ENCODE data around the gene SEPTIN5.
"Not testable (repeated sequence)": the region's sequence is repeated elsewhere in the genome, so short reads cannot be mapped to it uniquely, and the experiment has no call there.

Gene SEPTIN5

GRCh38 chr22:19696504-19697276, 17.6 kb upstream of the SEPTIN5 start:
- H3F3A ChIP-seq (ENCODE audit: low read depth) = no peaks in the 10 kb centered on the region
- TF ChIP-seq EZH2phosphoT487 (IDR thresholded peaks at IDR 0.05; ENCODE audit: borderline replicate concordance) (no peak), CTCF (conservative IDR thresholded peaks at IDR 0.05; ENCODE audit: low read length) (no peak)
- H3K9me3 ChIP-seq (ENCODE audit: insufficient read depth, low read depth, low read length) = no peaks in the 10 kb centered on the region
- no peaks in the 10 kb centered on the region for H3K9me2 ChIP-seq (replicated peaks; ENCODE audit: low read depth, low read length)
- no peaks in the 10 kb centered on the region for H4K20me1 ChIP-seq (ENCODE audit: insufficient read depth, low read length, poor library complexity, severe bottlenecking)
- H2AFZ ChIP-seq (ENCODE audit: low read length) = no peak overlapping the region
- H3K27me3 ChIP-seq (ENCODE audit: insufficient read depth, low read length, poor library complexity, severe bottlenecking) = no peaks in the 10 kb centered on the region
- H3K9ac ChIP-seq (ENCODE audit: low read depth, low read length, poor library complexity, severe bottlenecking) = no peak overlapping the region
- no peak overlapping the region for H3K4me2 ChIP-seq (ENCODE audit: low read depth, low read length, poor library complexity, severe bottlenecking)
- no peaks in the 10 kb centered on the region for H3K36me3 ChIP-seq (ENCODE audit: insufficient read depth, low read length)
- no peaks in the 10 kb centered on the region for H3K4me1 ChIP-seq (ENCODE audit: insufficient read depth, low read length, poor library complexity, severe bottlenecking)
- no peaks in the 10 kb centered on the region for H3K79me2 ChIP-seq (ENCODE audit: insufficient read depth, low read length)
- no peak overlapping the region for H3K4me3 ChIP-seq (ENCODE audit: low read length, poor library complexity, severe bottlenecking)

GRCh38 chr22:19697871-19698270, 16.4 kb upstream of the SEPTIN5 start:
- not testable (repeated sequence) for H3K79me2 ChIP-seq (ENCODE audit: insufficient read depth, low read length); H4K20me1 ChIP-seq (ENCODE audit: insufficient read depth, low read length, poor library complexity, severe bottlenecking)

GRCh38 chr22:19700790-19701419, 13.4 kb upstream of the SEPTIN5 start:
- Histone ChIP-seq H3K27me3 (ENCODE audit: insufficient read depth, low read length, poor library complexity, severe bottlenecking) (no peaks in the 10 kb centered on the region), H3K4me3 (ENCODE audit: low read length, poor library complexity, severe bottlenecking) (no peak overlapping the region), H3K4me1 (ENCODE audit: insufficient read depth, low read length, poor library complexity, severe bottlenecking) (no peaks in the 10 kb centered on the region), H3F3A (ENCODE audit: low read depth) (no peaks in the 10 kb centered on the region), H3K79me2 (ENCODE audit: insufficient read depth, low read length) (no peaks in the 10 kb centered on the region), H3K36me3 (ENCODE audit: insufficient read depth, low read length) (no peaks in the 10 kb centered on the region), H3K9ac (ENCODE audit: low read depth, low read length, poor library complexity, severe bottlenecking) (no peak overlapping the region), H2AFZ (ENCODE audit: low read length) (no peak overlapping the region), H4K20me1 (ENCODE audit: insufficient read depth, low read length, poor library complexity, severe bottlenecking) (no peaks in the 10 kb centered on the region), H3K9me2 (replicated peaks; ENCODE audit: low read depth, low read length) (no peaks in the 10 kb centered on the region), H3K4me2 (ENCODE audit: low read depth, low read length, poor library complexity, severe bottlenecking) (no peak overlapping the region), H3K9me3 (ENCODE audit: insufficient read depth, low read depth, low read length) (no peaks in the 10 kb centered on the region)
- no peak for TF ChIP-seq CTCF (conservative IDR thresholded peaks at IDR 0.05; ENCODE audit: low read length)
- no peak for TF ChIP-seq EZH2phosphoT487 (IDR thresholded peaks at IDR 0.05; ENCODE audit: borderline replicate concordance)

More at GRCh38 chr22:19697871-19698270, 16.4 kb upstream of the SEPTIN5 start:
- H3K4me3 ChIP-seq (ENCODE audit: low read length, poor library complexity, severe bottlenecking); H3K4me1 ChIP-seq (ENCODE audit: insufficient read depth, low read length, poor library complexity, severe bottlenecking); H3K9ac ChIP-seq (ENCODE audit: low read depth, low read length, poor library complexity, severe bottlenecking); H3K27me3 ChIP-seq (ENCODE audit: insufficient read depth, low read length, poor library complexity, severe bottlenecking); H3K4me2 ChIP-seq (ENCODE audit: low read depth, low read length, poor library complexity, severe bottlenecking); H2AFZ ChIP-seq (ENCODE audit: low read length); H3K9me2 ChIP-seq (replicated peaks; ENCODE audit: low read depth, low read length); H3K36me3 ChIP-seq (ENCODE audit: insufficient read depth, low read length); H3K9me3 ChIP-seq (ENCODE audit: insufficient read depth, low read depth, low read length); H3F3A ChIP-seq (ENCODE audit: low read depth): not testable (repeated sequence)
